Measurements from ENCODE around the gene FGR. TPM values are rescaled to one million over a fixed set of nuclear protein-coding genes. Genes with fewer than 3 reads are reported as not detected.

FGR gene
- total and polyA plus RNA-seq, 2 experiments from 2014 or later = 0.53 to 0.56 TPM

- DNase-seq (ENCODE audit: low spot score) = no peak
- H3K27me3 Mint-ChIP-seq (ENCODE audit: insufficient read depth, low read depth, poor library complexity) = peaks cover 41% of the 10 kb centered on the region
These were observed 584 bp upstream of the FGR start for GRCh38 chr1:27635396-27636142.

More at GRCh38 chr1:27635396-27636142, 584 bp upstream of the FGR start:
- Mint-ChIP-seq H3K36me3 (ENCODE audit: low read depth) (no peaks in the 10 kb centered on the region), H3K4me1 (peaks cover 15% of the 10 kb centered on the region), H3K4me3 (peak overlapping the region; percentile 48; the same call in 2 of the 3 replicates), H3K27ac (no peak overlapping the region), H3K9me3 (no peaks in the 10 kb centered on the region)
- Histone ChIP-seq H3K4me3 (peak overlapping the region; percentile 70), H3K9me2 (ENCODE audit: insufficient read depth) (no peaks in the 10 kb centered on the region), H2AFZ (no peak overlapping the region), H3K36me3 (ENCODE audit: insufficient read depth) (no peaks in the 10 kb centered on the region), H3K27ac (ENCODE audit: low read depth) (no peak overlapping the region), H3K79me2 (replicated peaks; ENCODE audit: insufficient read depth) (no peaks in the 10 kb centered on the region), H3F3A (replicated peaks; ENCODE audit: low read depth) (peaks cover 5% of the 10 kb centered on the region), H3K4me1 (ENCODE audit: insufficient read depth) (peaks cover 4% of the 10 kb centered on the region; the same call in 1 of the 2 replicates), H3K4me2 (peak overlapping the region; percentile 84; the same call in 1 of the 2 replicates), H3K27me3 (ENCODE audit: insufficient read depth) (peaks cover 43% of the 10 kb centered on the region), H4K20me1 (replicated peaks; ENCODE audit: insufficient read depth) (no peaks in the 10 kb centered on the region)
- ATAC-seq = no peak
- TF ChIP-seq ETS1 (IDR thresholded peaks at IDR 0.05) = no peak
- no peak for TF ChIP-seq ZNF331 (CRISPR knock-in tag; IDR thresholded peaks at IDR 0.05; ENCODE audit: low read depth)
- TF ChIP-seq CREB1 (CRISPR knock-in tag; IDR thresholded peaks at IDR 0.05; ENCODE audit: low read depth) = no peak
- TF ChIP-seq ZNF114 (CRISPR knock-in tag; IDR thresholded peaks at IDR 0.05) = no peak
- TF ChIP-seq EZH2 (IDR thresholded peaks at IDR 0.05; ENCODE audit: low read depth, unreplicated experiment) = no peak
- no peak for TF ChIP-seq EZH2phosphoT487 (IDR thresholded peaks at IDR 0.05; ENCODE audit: unreplicated experiment)
- TF ChIP-seq, protein P1, sequence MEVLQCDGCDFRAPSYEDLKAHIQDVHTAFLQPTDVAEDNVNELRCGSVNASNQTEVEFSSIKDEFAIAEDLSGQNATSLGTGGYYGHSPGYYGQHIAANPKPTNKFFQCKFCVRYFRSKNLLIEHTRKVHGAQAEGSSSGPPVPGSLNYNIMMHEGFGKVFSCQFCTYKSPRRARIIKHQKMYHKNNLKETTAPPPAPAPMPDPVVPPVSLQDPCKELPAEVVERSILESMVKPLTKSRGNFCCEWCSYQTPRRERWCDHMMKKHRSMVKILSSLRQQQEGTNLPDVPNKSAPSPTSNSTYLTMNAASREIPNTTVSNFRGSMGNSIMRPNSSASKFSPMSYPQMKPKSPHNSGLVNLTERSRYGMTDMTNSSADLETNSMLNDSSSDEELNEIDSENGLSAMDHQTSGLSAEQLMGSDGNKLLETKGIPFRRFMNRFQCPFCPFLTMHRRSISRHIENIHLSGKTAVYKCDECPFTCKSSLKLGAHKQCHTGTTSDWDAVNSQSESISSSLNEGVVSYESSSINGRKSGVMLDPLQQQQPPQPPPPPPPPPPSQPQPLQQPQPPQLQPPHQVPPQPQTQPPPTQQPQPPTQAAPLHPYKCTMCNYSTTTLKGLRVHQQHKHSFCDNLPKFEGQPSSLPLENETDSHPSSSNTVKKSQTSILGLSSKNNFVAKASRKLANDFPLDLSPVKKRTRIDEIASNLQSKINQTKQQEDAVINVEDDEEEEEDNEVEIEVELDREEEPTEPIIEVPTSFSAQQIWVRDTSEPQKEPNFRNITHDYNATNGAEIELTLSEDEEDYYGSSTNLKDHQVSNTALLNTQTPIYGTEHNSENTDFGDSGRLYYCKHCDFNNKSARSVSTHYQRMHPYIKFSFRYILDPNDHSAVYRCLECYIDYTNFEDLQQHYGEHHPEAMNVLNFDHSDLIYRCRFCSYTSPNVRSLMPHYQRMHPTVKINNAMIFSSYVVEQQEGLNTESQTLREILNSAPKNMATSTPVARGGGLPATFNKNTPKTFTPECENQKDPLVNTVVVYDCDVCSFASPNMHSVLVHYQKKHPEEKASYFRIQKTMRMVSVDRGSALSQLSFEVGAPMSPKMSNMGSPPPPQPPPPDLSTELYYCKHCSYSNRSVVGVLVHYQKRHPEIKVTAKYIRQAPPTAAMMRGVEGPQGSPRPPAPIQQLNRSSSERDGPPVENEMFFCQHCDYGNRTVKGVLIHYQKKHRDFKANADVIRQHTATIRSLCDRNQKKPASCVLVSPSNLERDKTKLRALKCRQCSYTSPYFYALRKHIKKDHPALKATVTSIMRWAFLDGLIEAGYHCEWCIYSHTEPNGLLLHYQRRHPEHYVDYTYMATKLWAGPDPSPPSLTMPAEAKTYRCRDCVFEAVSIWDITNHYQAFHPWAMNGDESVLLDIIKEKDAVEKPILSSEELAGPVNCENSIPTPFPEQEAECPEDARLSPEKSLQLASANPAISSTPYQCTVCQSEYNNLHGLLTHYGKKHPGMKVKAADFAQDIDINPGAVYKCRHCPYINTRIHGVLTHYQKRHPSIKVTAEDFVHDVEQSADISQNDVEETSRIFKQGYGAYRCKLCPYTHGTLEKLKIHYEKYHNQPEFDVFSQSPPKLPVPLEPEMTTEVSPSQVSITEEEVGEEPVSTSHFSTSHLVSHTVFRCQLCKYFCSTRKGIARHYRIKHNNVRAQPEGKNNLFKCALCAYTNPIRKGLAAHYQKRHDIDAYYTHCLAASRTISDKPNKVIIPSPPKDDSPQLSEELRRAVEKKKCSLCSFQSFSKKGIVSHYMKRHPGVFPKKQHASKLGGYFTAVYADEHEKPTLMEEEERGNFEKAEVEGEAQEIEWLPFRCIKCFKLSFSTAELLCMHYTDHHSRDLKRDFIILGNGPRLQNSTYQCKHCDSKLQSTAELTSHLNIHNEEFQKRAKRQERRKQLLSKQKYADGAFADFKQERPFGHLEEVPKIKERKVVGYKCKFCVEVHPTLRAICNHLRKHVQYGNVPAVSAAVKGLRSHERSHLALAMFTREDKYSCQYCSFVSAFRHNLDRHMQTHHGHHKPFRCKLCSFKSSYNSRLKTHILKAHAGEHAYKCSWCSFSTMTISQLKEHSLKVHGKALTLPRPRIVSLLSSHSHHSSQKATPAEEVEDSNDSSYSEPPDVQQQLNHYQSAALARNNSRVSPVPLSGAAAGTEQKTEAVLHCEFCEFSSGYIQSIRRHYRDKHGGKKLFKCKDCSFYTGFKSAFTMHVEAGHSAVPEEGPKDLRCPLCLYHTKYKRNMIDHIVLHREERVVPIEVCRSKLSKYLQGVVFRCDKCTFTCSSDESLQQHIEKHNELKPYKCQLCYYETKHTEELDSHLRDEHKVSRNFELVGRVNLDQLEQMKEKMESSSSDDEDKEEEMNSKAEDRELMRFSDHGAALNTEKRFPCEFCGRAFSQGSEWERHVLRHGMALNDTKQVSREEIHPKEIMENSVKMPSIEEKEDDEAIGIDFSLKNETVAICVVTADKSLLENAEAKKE (CRISPR knock-in tag; IDR thresholded peaks at IDR 0.05) = no peak
- TF ChIP-seq STAT1 (IDR thresholded peaks at IDR 0.05; ENCODE audit: unreplicated experiment) = no peak
- no peak for TF ChIP-seq JUNB (IDR thresholded peaks at IDR 0.05; ENCODE audit: unreplicated experiment)
- TF ChIP-seq CTCF (conservative IDR thresholded peaks at IDR 0.05; ENCODE audit: low read depth in 2 of 2) = no peak
- TF ChIP-seq, protein P2, sequence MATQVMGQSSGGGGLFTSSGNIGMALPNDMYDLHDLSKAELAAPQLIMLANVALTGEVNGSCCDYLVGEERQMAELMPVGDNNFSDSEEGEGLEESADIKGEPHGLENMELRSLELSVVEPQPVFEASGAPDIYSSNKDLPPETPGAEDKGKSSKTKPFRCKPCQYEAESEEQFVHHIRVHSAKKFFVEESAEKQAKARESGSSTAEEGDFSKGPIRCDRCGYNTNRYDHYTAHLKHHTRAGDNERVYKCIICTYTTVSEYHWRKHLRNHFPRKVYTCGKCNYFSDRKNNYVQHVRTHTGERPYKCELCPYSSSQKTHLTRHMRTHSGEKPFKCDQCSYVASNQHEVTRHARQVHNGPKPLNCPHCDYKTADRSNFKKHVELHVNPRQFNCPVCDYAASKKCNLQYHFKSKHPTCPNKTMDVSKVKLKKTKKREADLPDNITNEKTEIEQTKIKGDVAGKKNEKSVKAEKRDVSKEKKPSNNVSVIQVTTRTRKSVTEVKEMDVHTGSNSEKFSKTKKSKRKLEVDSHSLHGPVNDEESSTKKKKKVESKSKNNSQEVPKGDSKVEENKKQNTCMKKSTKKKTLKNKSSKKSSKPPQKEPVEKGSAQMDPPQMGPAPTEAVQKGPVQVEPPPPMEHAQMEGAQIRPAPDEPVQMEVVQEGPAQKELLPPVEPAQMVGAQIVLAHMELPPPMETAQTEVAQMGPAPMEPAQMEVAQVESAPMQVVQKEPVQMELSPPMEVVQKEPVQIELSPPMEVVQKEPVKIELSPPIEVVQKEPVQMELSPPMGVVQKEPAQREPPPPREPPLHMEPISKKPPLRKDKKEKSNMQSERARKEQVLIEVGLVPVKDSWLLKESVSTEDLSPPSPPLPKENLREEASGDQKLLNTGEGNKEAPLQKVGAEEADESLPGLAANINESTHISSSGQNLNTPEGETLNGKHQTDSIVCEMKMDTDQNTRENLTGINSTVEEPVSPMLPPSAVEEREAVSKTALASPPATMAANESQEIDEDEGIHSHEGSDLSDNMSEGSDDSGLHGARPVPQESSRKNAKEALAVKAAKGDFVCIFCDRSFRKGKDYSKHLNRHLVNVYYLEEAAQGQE (IDR thresholded peaks at IDR 0.05; ENCODE audit: unreplicated experiment) = no peak
- TF ChIP-seq NANOG (IDR thresholded peaks at IDR 0.05; ENCODE audit: borderline replicate concordance) = no peak
- no peak for TF ChIP-seq POLR2AphosphoS5 (IDR thresholded peaks at IDR 0.05; ENCODE audit: low read depth)

Data from GM23338 (cell line).